ENCODE measurements around the gene LAMA3. TPM values are rescaled to one million over a fixed set of nuclear protein-coding genes. Genes with fewer than 3 reads are reported as not detected.

LAMA3 gene
- total RNA-seq, 4 donors from 2014 or later: 14.9 to 81.4 (median 69.3) TPM

DNA sequence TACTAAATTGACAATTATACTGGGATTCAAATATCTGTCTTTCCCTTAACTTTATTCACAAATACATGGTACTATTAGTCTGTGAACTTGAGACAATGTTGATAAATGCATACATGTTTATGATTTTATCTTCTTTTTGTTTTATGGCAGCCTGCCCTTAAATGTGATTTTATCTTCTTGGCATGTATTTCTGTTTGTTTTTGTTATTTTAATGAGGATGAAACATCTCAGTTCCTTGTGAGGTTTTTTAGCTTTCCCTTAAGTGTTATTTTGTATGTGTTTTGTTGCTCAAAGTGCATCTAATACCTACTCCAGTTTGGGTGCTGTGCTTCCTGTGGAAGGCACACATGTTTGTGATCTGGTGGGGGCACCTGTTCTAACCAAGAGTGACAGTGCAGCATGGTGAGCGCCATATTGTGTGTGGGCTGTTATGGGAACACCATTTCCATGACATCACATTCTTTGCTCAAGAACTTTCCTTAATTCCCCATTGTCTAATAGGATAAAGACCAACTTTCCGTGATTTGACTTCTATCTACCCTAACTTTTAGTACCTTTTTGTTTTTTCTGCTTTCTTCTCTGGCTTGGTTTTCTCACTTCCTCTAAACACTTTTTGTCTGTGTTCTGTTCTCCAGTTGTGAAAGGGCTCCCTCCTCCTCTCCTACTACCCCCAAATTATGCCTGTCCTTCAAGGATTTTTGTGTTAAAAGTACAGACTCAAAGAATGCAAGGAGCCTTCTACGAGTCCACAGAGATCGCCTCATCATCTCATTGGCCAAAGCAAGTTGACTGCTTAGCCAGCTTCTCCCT, 163.2 kb downstream of the LAMA3 start:
- no peak overlapping the region for H3K27ac ChIP-seq
- no peak for DNase-seq
- no peak overlapping the region for H3K4me3 ChIP-seq
- no peaks in the 10 kb centered on the region for H3K36me3 ChIP-seq
- TF ChIP-seq, protein P1, sequence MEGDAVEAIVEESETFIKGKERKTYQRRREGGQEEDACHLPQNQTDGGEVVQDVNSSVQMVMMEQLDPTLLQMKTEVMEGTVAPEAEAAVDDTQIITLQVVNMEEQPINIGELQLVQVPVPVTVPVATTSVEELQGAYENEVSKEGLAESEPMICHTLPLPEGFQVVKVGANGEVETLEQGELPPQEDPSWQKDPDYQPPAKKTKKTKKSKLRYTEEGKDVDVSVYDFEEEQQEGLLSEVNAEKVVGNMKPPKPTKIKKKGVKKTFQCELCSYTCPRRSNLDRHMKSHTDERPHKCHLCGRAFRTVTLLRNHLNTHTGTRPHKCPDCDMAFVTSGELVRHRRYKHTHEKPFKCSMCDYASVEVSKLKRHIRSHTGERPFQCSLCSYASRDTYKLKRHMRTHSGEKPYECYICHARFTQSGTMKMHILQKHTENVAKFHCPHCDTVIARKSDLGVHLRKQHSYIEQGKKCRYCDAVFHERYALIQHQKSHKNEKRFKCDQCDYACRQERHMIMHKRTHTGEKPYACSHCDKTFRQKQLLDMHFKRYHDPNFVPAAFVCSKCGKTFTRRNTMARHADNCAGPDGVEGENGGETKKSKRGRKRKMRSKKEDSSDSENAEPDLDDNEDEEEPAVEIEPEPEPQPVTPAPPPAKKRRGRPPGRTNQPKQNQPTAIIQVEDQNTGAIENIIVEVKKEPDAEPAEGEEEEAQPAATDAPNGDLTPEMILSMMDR (IDR thresholded peaks at IDR 0.05): no peak
- TF ChIP-seq POLR2A (IDR thresholded peaks at IDR 0.05): no peak
- no peaks in the 10 kb centered on the region for H3K4me1 ChIP-seq
- no peaks in the 10 kb centered on the region for H3K9me3 ChIP-seq
- H3K27me3 ChIP-seq: no peaks in the 10 kb centered on the region

DNA sequence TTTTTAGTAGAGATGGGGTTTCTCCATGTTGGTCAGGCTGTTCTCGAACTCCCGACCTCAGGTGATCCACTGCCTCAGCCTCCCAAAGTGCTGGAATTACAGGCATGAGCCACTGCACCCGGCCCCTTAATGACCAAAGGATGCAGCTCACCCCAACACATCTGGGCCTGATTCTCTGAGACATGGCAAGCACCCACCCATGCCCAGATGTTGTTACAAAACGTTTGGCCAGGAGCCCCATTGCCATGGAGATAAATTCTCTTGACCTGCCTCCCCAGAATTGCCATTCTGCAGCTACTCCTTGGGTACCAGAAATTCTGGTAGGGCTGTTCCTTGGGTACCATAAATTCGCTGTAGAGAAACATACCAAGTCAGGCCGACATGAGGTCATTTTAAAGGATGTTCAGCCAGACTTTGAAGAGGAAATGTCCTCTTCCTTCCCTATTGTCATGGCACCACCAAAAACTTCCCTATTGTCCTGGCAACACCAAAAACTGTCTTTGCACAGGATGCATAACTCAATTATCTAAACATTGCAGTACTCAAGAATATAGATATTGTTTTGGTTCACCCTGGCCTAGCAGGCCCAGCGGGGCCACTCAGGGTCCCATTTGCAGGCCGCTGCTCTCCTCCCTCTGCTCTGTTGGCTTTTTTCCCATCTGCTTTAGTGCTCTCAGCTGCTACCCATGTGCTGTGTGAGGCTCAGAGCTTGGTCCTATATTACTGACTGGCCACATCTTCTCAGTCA, 164.4 kb downstream of the LAMA3 start:
- Histone ChIP-seq H3K9me3 (no peaks in the 10 kb centered on the region), H3K36me3 (no peaks in the 10 kb centered on the region), H3K27me3 (no peaks in the 10 kb centered on the region), H3K4me1 (no peaks in the 10 kb centered on the region), H3K4me3 (no peak overlapping the region), H3K27ac (no peak overlapping the region)
- TF ChIP-seq POLR2A (IDR thresholded peaks at IDR 0.05): no peak
- TF ChIP-seq, protein P1 (IDR thresholded peaks at IDR 0.05): no peak
- no peak for DNase-seq

DNA sequence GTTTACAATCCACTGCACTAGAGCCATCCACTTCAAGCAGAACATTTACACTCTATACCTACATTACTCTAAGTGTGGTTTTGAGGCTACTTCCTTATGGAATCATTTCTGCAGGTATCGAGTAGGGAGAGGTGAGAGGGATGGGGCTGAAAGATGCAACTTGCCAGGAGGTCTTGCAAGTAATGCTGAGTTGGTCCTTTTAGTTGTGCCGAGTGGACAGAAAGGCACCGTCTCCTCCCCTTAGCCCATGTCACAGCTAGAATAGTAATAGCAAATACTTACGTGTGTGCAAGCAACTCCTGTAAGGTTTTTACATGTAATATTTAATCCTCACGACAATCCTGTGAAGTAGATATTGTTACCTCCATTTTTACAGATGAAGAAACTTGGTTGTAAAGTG, 166.5 kb downstream of the LAMA3 start:
- TF ChIP-seq, protein P1 (IDR thresholded peaks at IDR 0.05): no peak
- no peak for TF ChIP-seq POLR2A (IDR thresholded peaks at IDR 0.05)
- Histone ChIP-seq H3K9me3 (no peaks in the 10 kb centered on the region), H3K4me3 (no peak overlapping the region), H3K27me3 (no peaks in the 10 kb centered on the region), H3K36me3 (no peaks in the 10 kb centered on the region), H3K27ac (no peak overlapping the region), H3K4me1 (peaks cover 0 to 4% (median 0%) of the 10 kb centered on the region in 4 donors)
- DNase-seq: no peak

DNA sequence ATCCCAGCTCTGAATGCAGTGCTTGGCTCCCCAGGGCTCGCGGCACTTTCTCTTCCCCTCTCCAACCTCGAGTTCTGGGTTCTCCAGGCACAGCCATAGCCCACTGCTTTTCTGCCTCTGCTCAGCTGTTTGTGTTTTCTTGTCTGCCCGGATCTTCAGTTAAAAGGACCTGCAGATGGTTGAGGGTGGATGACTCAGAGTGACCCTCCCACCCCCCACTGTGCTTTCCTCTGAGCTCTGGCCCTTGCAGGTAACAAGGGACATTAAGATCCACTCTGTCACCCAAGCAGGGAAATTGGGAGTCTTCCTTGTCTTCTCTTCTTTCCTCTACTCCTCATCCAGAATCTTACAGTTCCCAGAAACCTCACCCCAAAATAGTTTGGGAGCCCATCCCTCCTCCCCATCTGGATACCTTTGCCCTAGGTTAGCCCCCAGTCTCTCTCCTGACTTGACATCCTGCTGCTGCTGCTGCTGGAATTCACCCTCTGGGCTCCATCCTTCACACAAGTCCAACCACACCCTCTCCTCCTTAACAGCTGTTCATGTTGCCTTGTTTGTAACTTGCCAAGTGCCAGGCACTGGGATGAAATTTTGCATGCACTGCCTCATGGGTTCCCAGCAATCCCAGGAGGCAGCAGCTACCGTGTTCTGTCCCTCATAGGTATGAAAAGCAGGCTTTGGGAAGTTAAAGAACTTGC, 167.4 kb downstream of the LAMA3 start:
- Histone ChIP-seq H3K4me3 (no peak overlapping the region), H3K27ac (no peak overlapping the region), H3K27me3 (no peaks in the 10 kb centered on the region), H3K9me3 (no peaks in the 10 kb centered on the region), H3K4me1 (peaks cover 0 to 4% (median 0%) of the 10 kb centered on the region in 4 donors), H3K36me3 (no peaks in the 10 kb centered on the region)
- no peak for DNase-seq
- no peak for TF ChIP-seq POLR2A (IDR thresholded peaks at IDR 0.05)
- TF ChIP-seq, protein P1 (IDR thresholded peaks at IDR 0.05): no peak

DNA sequence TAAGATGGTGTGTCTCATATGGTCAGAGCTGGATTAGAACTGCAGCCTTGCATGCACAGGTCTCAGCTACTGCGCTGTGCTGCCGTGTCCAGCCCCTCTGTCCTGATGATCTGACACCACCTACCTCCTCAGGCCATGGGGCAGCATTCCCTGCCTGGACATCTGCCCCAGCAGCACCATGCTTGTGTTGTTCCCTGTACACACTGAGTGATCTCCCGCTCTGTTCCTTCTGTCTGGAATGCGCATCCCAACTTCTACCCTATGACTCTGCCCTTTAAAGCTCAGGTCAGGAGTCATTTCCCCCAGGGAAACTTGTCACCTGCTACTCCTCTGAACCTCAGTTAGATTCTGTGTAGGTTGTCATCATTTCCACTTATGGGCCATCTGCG, 167.9 kb downstream of the LAMA3 start:
- no peaks in the 10 kb centered on the region for H3K36me3 ChIP-seq
- H3K4me1 ChIP-seq: peaks cover 0 to 4% (median 0%) of the 10 kb centered on the region in 4 donors
- DNase-seq: no peak
- H3K4me3 ChIP-seq: no peak overlapping the region
- no peak for TF ChIP-seq POLR2A (IDR thresholded peaks at IDR 0.05)
- TF ChIP-seq, protein P1 (IDR thresholded peaks at IDR 0.05): no peak
- H3K27ac ChIP-seq: no peak overlapping the region
- H3K9me3 ChIP-seq: no peaks in the 10 kb centered on the region
- H3K27me3 ChIP-seq: no peaks in the 10 kb centered on the region

Measured in Peyer's patch (tissue), 4 donors.